H7 (cell line): Measurements from ENCODE around the gene EBPL. TPM values are rescaled to one million over a fixed set of nuclear protein-coding genes. Genes with fewer than 3 reads are reported as not detected.
A peak's percentile ranks its signal among the peaks of the same experiment; 100 is the strongest.
"Not testable (repeated sequence)": the region's sequence is repeated elsewhere in the genome, so short reads cannot be mapped to it uniquely, and the experiment has no call there.

Experiments
- DNase-seq: peaks from one replicate; pipeline ENCODE4 v3.0.0; 2012
- H3K27me3 ChIP-seq: 2 replicates; pipeline ENCODE4 v1.6.0; 2011; ENCODE audit warnings: mild to moderate bottlenecking, low read length; ENCODE audit not compliant: control insufficient read depth, insufficient read depth
- H3K36me3 ChIP-seq: replicated peaks from 2 replicates; pipeline ENCODE4 v1.5.1; 2011; ENCODE audit warnings: low read length; ENCODE audit not compliant: control insufficient read depth, insufficient read depth
- H3K4me3 ChIP-seq: 2 replicates; pipeline ENCODE4 v1.5.1; 2011; ENCODE audit warnings: low read depth, mild to moderate bottlenecking, control low read depth, low read length, moderate library complexity; ENCODE audit not compliant: insufficient read depth
- total RNA-seq: library from RNA; depleted of rRNA; stranded (reverse); fragments of >200 nt; shearing (Covaris generic); gene quantifications from 2 replicates; pipeline ENCODE4 v1.2.3, GENCODE V29; 2014; rRNA removed

EBPL gene
- 70.2 and 85.5 TPM in 2 replicates for total RNA-seq

DNA sequence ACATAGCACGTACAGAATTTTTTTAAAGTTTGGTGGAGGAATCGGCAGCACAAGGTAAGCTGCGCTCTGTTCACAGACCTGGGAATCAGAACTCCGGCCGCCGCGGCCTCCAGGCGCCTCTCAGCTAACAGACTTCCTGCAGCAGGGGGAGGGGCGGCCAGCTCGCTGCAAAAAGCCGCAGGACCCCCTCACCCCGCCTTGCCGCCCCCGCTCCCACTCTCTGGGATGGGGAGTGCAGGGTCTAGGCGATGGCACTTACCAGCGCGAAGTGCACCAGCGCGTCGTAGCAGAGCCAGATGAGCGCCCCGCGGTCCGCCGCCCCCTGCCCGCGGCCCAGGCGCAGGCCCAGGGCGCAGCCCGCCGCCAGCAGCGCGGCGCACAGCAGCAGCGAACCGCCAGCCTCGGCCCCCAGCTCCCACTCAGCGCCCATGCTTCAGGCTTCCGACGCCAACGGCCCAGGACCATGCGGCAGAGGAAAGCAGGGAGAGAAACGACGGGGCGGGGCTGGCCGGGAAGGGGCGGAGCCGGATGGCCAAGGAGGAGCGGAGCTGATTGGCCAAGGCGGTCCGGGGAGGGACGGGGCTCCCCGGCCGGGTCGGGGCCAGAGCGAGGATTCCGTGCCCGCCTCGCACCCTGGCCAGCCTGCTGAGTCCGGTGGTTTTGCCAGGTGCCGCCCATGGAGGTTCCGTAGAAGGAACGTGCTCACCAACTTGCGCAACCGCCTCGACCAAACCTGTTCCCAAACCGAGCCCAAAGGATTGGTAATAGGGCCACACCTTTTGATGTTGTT, at the start of gene EBPL:
Gene EBPL, minus strand, starts transcription at position 492 of the 790 bp plus-strand sequence. Its CDS starts 62 bp downstream, at position 430.
- H3K36me3 ChIP-seq, result peaks cover 10% of the 10 kb centered on the region
- H3K27me3 ChIP-seq, result no peaks in the 10 kb centered on the region
- peak within 1 kb of the TSS; percentile 61 for H3K4me3 ChIP-seq
- DNase-seq, result peak; percentile 98

DNA sequence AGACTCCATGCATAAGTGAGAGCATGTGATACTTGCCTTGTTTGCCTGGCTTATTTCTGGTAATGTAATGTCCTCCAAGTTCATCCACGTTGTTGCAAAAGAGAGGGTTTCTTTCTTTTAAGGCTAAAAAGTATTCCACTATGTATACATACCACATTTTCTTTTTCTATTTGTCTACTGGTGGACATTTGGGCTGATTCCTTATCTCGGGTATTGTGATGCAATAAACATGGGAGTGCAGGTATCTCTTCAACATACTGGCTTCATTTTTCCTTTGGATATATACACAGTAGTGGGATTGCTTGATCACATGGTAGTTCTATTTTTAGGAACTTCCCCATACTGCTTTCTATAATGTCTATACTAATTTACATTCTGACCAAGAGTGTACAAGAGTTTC, 49.6 kb upstream of the EBPL start:
- Histone ChIP-seq H3K36me3 (peaks cover 1% of the 10 kb centered on the region; the same call in 1 of the 2 replicates), H3K4me3 (no peak overlapping the region), H3K27me3 (no peaks in the 10 kb centered on the region)
- no peak for DNase-seq

DNA sequence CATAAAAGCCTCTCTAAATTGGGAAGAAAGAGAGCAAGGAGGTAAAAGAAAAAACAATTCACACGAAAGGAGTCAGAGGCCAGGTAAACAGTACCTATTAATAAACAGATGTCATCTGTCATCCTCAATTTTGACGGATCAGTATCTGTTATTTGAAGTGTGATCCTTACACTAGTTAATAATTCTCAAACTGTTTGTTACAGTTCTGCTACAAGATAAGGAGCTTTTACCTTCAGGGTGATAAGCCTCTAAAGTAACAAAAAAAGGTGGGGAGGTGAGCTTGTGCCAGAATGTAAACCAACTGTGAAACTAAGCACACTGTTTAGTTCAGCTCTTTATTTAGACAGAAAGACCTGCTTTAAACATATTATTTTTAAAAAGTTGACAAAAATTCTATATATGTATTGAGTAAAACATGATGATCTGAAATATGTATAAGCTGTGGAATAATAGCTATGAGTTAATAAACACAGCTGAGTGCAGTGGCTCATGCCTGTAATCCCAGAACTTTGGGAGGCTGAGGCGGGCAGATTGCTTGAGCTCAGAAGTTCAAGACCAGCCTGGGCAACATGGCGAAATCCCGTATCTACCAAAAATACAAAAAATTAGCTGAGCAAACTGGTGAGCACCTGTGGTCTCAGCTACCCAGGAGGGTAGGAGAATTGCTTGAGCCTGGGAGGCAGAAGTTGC, 48.4 kb upstream of the EBPL start:
- Histone ChIP-seq H3K27me3 (no peaks in the 10 kb centered on the region), H3K4me3 (no peak overlapping the region), H3K36me3 (0 out of 2 replicates have a peak, but pooled peaks cover under 1% of the 10 kb centered on the region)
- DNase-seq, result no peak

DNA sequence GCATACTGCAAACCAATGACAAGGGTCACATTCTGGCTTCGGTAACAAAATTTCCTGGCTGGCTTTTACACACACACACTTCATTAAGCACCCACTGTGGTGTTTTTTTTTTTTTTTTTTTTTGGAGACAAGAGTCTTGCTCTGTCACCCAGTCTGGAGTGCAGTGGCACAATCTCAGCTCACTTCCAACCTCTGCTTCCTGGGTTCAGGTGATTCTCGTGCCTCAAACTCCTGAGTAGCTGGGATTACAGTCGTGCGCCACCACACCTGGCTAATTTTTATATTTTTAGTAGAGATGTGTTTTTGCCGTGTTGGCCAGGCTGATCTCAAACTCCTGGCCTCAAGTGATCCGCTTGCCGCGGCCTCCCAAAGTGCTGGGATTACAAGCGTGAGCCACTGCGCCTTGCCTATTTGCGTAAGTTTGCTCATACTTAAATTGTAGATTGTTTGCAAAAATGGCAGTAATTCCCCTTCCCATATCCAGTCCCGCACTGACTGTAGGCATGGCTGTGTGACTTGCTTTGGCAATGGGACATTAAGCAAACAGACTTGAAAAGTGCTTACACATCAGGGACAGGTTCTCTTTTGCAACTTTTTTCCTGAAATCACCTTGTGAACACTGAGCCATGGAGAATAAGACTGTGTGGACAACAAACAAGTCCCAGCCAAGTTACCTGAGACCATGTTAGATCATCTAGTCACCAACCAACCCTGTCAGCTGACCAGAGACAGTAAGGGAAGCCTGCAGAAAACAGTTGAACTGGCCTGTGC, 42.1 kb upstream of the EBPL start:
- Histone ChIP-seq H3K4me3 (no peak overlapping the region), H3K36me3 (no peaks in the 10 kb centered on the region; the same call in 1 of the 2 replicates)
- DNase-seq, result no peak

DNA sequence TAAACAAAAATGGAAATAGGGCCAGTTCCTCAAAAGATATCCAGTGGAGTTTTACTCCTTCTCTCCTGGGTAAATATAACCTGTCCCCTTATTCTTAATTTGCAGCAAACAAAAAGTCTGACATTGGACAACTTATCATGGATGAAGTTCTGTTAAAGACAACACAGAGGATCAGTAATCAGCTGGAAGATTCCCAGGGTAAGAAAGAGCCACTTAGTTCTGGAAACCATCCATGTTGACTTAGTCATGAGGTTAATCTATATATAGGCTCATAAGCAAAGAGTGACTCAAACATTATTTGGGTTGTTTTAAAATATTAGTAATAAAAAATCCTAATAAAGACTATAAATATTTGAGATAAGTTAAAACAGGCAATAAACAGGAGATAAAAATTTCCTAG, 40.5 kb upstream of the EBPL start:
- Histone ChIP-seq H3K27me3 (no peaks in the 10 kb centered on the region), H3K4me3 (no peak overlapping the region), H3K36me3 (no peaks in the 10 kb centered on the region; the same call in 1 of the 2 replicates)
- DNase-seq, result no peak

More for the DNA sequence above, 42.1 kb upstream of the EBPL start:
- no peaks in the 10 kb centered on the region for H3K27me3 ChIP-seq

DNA sequence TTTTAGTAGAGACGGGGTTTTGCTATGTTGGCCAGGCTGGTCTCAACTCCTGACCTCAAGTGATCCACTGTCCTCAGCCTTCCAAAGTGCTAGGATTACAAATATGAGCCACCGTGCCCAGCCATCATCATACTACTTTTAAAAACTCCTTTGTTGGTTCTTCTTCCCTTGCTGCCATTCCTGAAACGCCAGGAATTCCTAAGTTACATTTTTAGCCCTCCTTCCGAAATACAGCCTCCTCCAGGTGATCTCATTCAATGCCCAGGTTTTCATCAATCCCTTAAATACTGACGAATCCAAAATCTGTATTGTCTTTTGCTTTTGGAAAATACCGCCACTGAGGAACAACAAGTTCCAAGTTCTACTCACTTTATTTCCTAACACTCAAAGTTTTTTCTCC, 25.3 kb upstream of the EBPL start:
- no peaks in the 10 kb centered on the region for H3K27me3 ChIP-seq
- DNase-seq, result no peak
- peaks cover 2% of the 10 kb centered on the region for H3K36me3 ChIP-seq

DNA sequence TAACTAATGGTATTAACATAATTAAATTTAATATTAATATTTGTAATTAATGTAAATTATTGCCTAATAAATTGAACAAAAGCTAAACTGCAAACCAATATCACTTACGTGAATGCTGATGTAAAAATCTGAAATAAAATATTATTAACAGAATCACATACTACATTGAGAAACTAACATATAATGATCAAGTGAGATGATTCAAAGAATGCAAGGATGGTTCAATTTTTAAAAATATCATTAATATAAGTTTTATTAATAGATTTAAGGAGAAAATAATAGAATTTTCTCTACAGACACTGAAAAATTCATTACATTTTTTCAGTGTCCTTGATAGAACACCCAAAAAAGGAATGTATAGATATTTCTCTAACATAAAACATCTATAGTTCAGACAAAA, 23.5 kb upstream of the EBPL start:
- no peak for DNase-seq
- Histone ChIP-seq H3K4me3 (no peak overlapping the region), H3K27me3 (no peaks in the 10 kb centered on the region), H3K36me3 (no peaks in the 10 kb centered on the region; the same call in 1 of the 2 replicates)

More for the DNA sequence above, 25.3 kb upstream of the EBPL start:
- H3K4me3 ChIP-seq, result no peak overlapping the region

DNA sequence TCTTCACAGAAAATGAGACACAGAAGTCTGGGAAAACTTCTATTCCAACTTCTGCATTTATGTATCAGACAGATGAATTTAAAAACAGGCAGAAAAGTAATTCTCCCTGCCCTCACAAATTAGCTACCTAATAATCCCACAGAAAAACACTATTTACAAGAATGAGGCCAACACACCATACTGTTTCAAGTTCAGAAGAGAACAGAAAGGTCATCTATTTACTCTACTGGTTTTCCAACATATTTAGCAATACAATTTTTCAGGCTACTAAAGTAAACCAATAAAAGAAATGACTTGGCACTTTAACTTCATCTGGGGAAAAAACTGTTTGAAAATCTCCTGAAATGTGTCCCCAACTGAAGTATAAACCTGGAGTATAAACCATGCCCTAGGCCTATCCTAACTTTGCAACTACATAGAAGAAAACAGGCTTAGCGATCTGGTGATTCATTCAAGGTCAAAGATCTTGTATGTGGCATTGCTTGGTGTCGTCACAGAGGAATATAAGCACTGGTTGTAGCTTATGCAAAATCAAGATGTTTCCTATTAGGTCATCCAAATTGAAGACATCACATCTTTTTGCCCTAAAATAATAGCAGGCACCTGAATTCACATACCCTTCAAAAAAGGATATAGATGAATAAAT, 20.1 kb upstream of the EBPL start:
- H3K36me3 ChIP-seq, result peaks cover 1% of the 10 kb centered on the region
- no peaks in the 10 kb centered on the region for H3K27me3 ChIP-seq
- DNase-seq, result no peak
- H3K4me3 ChIP-seq, result no peak overlapping the region

DNA sequence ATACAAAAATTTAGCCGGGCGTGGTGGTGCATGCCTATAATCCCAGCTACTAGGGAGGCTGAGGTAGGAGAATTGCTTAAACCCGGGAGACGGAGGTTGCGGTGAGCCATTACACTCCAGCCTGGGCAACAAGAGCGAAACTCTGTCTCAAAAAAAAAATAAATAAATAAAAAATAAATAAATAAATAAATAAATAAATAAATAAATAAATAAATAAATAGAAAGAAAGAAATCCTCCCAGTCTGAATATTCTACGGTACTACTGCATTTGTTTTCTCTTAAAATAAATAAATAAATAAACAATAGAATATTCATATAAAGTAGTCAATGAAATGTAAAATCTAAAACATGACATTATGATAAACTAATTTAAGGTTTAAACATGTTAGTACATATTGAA, 13.0 kb upstream of the EBPL start:
- not testable (repeated sequence) for H3K4me3 ChIP-seq, DNase-seq, H3K27me3 ChIP-seq, H3K36me3 ChIP-seq

DNA sequence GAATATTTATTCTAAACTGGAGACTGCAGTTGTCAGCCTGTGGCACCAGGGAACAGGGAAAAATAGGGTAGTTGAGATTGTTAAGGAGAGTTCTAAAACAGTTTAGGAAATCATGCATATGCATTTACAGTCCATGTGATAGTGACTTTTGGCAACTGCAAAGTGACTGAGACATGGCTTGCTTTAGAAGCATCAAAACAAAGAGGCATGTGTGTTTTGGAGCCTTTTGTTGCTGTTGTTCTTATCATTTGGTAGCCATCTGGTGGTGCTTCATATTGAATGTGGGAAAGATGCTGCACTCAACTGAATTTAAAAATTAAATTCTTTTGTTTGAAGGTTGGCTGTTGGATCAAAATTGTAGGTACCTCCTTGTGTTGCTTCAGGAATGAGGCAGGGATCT, 10.2 kb upstream of the EBPL start:
- Histone ChIP-seq H3K4me3 (no peak overlapping the region), H3K27me3 (no peaks in the 10 kb centered on the region), H3K36me3 (peaks cover 1% of the 10 kb centered on the region)
- DNase-seq, result no peak

DNA sequence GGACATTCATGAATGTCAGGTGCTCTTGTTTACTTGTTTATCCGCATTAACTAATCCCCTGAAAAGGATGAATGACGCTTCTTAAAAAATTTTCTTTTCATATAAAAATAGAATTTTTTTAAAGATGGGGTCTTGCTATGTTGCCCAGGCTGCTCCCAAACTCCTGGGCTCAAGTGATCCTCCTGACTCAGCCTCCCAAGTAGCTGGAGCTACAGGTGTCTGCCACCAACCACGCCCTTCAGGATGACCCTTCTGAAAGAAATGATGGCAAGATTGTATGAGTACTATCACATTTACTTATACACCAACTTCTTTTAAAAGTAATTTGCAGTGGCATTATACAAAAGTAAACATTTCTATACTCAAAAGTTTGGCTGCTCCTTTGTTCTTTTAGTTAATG, 6.2 kb upstream of the EBPL start:
- Histone ChIP-seq H3K4me3 (no peak overlapping the region), H3K27me3 (no peaks in the 10 kb centered on the region), H3K36me3 (no peaks in the 10 kb centered on the region; the same call in 1 of the 2 replicates)
- no peak for DNase-seq

DNA sequence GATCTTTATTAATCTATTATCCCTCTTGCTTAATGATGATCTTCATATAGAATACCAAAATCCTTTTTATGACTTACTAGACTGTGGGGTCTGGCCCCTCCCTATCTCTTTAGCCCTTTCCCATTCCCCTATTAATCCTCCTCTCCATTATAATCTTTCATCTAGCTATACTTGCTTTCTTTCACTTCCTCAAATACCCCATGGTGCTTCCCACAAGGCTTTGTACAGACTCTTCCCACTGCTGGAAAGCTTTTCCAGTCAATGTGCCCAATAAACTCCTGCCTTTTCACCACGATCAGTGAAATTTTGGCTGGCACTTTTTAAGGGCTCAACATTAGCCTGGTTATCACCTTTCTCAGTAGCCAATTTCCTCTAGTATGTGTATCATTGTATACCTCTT, 3.2 kb upstream of the EBPL start:
- no peaks in the 10 kb centered on the region for H3K36me3 ChIP-seq
- H3K4me3 ChIP-seq, result no peak overlapping the region
- H3K27me3 ChIP-seq, result no peaks in the 10 kb centered on the region
- no peak for DNase-seq

DNA sequence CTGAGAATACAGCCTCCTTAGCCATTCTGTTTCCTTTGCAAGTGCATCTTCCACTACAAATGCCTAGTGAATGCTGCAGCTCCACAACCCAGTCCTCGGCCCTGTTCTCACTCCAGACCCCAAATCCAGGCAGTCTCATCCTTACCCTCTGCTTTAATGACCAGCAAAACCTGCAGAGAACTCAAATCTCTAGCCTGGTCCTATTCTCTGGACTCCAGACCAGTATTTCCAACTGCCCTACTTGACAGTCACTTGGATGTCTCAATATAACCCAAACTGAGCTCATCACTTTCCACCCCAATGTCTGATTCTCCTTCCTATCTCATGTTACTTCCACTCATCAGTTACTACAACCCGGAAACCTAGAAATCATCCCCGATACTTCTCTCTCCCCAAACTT, 2.6 kb upstream of the EBPL start:
- Histone ChIP-seq H3K36me3 (no peaks in the 10 kb centered on the region), H3K27me3 (no peaks in the 10 kb centered on the region), H3K4me3 (no peak overlapping the region)
- DNase-seq, result no peak

DNA sequence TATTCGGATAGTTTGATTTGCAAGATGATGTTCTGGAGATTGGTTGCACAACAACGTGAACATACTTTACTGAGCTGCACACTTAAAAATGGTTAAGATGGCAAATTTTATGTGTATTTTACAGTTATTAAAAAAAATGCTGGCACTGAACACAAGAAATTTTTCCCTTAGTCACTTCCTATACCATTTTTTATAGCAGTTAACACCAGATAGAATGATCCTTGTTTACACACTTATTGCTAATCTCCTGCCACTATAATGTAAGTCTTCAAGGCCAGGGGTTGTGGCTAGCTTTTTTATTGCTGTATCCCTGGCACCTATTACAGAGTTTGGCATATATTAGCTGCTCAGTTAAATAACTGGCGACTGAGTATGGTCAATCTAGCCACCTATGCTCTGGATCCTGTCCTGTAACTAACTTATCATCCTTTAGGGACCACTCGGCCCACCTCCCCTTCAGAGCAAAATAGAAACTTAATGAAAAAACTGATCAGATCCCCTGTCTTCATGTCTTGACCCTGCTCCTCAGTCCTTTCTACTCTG, 2.0 kb upstream of the EBPL start:
- Histone ChIP-seq H3K4me3 (no peak overlapping the region), H3K27me3 (no peaks in the 10 kb centered on the region), H3K36me3 (no peaks in the 10 kb centered on the region)
- no peak for DNase-seq
